NCI-H2107 treated with DMSO at 0.1 percent for 48 hours (cell line): ENCODE measurements around the gene ELF4.

ENCODE experiments used
- DNase-seq: peaks from one replicate; lab custom pipeline; 2025; ENCODE audit not compliant: unreplicated experiment; lab: John Stamatoyannopoulos, UW

The ELF4 gene

GRCh38 chrX:130110379-130111219 lies at the start of gene ELF4:
Gene ELF4, minus strand, starts transcription at chrX:130110497. Its CDS starts 29,167 bp downstream, at chrX:130081330.
- DNase-seq: no peak

DNA sequence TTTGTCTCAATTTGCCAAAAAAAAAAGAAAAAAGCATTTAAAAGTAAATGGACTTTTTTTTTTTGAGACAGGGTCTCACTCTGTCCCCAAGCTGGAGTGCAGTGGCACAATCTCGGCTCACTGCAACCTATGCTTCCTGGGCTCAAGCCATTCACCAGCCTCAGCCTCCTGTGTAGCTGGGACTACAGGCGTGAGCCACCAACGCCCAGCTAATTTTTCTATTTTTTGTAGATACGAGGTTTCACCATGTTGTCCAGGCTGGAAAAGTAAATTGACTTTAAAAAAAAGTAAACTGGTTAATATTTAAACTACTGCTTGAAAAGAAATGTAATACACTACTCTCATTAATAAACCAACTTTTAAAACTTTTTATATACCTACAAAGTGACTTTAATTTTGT lies 49.5 kb upstream of the ELF4 start:
- no peak for DNase-seq

DNA sequence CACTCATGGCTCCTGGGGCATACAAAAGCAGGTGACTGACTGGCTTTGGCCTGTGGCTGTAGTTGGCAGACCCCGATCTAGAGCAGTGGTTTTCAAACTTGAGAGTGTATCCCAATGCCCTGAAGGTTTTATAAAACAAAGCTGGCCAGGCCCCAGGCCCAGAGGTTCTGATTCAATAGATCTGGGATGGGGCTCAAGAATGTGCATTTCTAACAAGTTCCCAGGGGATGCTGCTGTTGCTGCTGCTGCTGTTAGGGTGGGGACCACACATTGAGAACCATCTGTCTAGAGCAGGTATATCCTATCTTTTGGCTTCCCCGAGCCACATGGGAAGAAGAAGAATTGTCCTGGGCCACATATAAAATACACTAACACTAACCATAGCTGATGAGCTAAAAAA lies 48.0 kb upstream of the ELF4 start:
- DNase-seq: no peak

GRCh38 chrX:130155564-130155963 lies 45.3 kb upstream of the ELF4 start:
- DNase-seq: no peak

- DNase-seq: no peak
Observed at GRCh38 chrX:130147631-130148030, 37.3 kb upstream of the ELF4 start.

GRCh38 chrX:130145123-130145522 lies 34.8 kb upstream of the ELF4 start:
- DNase-seq: no peak

DNA sequence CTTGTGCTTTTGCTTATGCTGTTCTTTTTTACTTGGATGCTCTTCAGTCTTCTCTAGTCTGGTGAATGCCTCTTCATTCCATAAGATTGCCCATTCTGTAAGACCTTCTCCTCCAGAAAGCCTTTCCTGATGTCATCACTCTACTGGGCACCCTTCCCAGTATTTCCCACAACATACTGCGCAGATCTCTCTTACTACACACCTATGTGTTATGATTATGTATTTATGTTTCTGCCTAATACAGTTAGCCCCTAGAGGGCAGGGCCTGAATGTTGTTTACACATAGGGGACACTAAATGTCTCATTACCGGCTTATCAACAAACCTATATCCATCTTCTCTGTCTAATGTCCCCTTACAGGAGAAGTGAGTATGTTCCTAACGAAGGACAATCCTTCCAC lies 34.2 kb upstream of the ELF4 start:
- DNase-seq: no peak

GRCh38 chrX:130139474-130140201 lies 29.3 kb upstream of the ELF4 start:
- DNase-seq: peak; percentile 67

- DNase-seq: no peak
Observed at GRCh38 chrX:130136961-130137360, 26.7 kb upstream of the ELF4 start.

DNA sequence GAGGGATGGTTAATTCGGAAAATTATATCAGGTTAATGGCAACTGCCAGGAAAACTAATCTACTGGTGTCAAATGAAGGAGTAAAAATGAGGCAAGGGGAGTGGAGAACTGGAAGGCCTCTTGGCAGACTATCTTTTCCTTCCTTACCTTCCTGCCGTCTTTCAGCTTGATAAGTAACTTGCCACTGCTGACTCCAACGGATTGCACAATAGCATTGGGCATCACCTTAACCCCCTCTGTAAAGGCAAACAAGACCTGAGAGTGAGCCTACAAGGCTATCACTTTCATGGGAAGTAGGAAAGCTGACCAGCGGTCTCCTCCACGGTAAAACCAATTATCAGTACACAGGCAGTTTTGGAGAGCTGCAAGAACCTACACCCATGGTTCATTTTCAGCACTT lies 26.2 kb upstream of the ELF4 start:
- DNase-seq: no peak

GRCh38 chrX:130130990-130131389 lies 20.7 kb upstream of the ELF4 start:
- DNase-seq: no peak

- DNase-seq: no peak
Observed at GRCh38 chrX:130125091-130125874, 15.0 kb upstream of the ELF4 start.

DNA sequence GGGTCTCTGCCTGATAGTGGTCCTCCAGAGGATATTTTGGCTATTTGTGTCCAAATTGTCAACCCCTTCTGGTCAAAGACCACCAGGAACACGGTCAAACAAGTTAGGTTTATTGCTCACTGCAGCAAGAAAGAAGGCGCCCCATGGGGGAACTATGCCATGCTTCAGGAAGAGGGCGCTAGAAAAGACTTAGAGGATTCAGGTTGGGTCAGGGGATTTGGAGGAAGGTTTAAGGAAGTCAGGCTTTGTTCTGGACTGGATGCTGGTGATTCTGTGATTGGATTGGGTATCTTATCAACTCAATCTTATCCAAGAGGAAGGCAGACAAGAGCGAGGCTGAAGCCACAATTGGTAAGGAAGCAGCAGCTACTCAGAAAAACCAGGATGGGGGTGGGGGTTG lies 14.3 kb upstream of the ELF4 start:
- DNase-seq: no peak

DNA sequence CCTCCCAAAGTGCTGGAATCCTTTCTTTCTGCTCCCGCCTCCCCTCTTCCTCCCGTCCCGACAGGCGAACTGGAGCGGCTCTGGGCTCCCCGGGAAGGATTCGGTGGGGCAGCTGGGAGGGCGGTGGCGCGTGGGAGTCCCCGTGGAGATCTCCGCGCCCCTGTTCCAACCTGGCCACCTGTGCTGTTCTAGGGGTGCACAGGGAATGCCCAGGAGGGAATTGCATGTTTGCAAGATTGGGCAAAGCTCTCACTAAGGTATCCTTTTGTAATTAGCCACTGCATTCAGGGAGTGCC lies 11.2 kb upstream of the ELF4 start:
- no peak for DNase-seq

DNA sequence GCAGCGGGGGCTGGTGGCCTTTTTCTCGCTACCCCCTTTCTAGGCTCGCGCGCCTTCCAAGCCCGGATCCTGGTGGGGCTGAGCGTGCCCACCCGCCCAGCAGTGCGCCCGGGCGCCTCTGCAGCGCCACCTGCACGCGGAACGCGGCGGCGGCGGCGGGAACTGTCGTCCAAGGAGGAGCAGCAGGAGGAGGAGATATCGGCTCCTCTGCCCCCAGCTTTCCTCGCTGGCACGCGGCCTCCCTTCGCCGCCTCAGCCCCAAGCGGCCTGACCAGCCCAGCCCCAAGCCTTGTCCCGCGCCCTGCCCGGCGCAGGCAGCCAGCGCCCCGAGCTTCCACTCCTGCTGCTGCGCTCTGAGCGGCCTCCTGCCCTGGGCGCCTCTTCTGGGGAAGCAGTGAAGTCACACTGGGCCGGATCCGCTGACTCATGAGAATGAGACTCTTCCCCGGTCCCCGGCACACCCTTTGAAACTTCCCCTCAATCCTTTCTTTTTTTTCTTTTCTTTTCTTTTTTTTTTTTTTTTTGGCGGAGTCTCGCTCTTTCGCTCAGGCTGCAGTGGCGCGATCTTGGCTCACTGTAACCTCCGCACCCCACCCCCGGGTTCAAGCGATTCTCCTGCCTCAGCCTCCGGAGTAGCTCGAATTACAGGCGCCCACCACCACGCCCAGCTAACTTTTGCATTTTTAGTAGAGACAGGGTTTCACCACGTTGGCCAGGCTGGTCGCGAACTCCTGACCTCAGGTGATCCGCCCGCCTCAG lies 10.6 kb upstream of the ELF4 start:
- peak; percentile 16 for DNase-seq

DNA sequence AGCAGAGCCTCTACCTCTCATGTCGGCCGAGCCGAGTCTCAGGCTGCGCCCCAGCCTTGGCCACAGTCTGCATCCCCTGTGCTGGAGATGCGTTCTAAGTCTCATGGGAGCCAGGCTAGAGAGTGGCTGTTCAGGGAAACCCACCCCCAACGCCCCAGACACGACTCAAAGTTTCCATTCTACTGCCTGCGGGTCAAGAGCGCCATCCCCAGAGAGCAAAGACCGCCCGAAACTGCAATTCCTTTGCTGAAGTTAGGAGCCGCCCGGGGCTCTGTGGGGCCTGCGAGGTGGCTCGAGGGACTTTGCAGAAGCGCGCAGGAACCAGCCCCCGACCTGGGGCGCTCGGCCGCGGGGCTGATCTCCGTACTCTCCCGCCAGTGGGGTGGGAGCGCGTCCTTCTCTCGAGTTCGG lies 10.0 kb upstream of the ELF4 start:
- DNase-seq: no peak

GRCh38 chrX:130119312-130119898 lies 9.1 kb upstream of the ELF4 start:
- DNase-seq: no peak

GRCh38 chrX:130118441-130119311 lies 8.4 kb upstream of the ELF4 start:
- no peak for DNase-seq

DNA sequence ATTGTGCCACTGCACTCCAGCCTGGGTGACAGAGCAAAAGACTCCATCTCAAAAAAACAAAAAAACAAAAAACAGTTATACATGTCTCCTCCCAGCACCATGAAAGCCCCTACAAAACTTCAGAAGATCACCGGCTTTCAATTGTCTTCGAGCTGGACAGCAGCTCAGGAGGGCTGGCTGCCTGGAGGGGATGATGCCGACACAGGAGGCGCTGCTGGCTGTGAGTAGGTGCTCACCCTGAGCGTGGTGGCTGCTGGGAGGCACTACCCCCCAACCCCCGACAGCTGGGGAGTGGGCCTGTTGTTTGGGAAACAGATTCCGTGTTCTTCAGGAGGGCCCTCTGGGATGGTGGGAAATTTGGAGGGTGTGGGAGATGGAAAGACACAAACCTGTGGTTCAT lies 6.9 kb upstream of the ELF4 start:
- DNase-seq: no peak
